ENCODE measurements around the gene PPP1R16B.

DNA sequence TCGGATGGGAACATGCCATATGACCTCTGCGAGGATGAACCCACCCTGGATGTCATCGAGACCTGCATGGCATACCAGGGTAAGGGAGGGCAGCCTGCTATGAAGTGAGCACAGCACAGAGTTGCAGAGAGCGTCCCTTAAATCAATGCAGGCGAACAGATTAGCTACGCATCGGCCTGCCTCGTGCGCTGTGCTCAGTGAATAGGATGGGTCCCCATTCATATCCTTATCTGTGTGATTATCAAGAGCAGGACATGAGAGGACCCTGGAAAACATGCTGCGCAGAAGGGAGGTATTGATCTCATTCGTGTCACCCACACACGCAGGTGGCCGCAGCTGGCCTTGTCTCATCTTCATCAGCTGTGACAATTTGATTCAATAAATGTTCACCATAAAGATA lies 95.1 kb downstream of the PPP1R16B start:
- TF ChIP-seq, protein P1, sequence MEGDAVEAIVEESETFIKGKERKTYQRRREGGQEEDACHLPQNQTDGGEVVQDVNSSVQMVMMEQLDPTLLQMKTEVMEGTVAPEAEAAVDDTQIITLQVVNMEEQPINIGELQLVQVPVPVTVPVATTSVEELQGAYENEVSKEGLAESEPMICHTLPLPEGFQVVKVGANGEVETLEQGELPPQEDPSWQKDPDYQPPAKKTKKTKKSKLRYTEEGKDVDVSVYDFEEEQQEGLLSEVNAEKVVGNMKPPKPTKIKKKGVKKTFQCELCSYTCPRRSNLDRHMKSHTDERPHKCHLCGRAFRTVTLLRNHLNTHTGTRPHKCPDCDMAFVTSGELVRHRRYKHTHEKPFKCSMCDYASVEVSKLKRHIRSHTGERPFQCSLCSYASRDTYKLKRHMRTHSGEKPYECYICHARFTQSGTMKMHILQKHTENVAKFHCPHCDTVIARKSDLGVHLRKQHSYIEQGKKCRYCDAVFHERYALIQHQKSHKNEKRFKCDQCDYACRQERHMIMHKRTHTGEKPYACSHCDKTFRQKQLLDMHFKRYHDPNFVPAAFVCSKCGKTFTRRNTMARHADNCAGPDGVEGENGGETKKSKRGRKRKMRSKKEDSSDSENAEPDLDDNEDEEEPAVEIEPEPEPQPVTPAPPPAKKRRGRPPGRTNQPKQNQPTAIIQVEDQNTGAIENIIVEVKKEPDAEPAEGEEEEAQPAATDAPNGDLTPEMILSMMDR (IDR thresholded peaks at IDR 0.05) = no peak
- no peak for TF ChIP-seq POLR2A (IDR thresholded peaks at IDR 0.05)
